ENCODE data around the gene AP2B1. TPM values are rescaled to one million over a fixed set of nuclear protein-coding genes. Genes with fewer than 3 reads are reported as not detected.
"Not testable (repeated sequence)": the region's sequence is repeated elsewhere in the genome, so short reads cannot be mapped to it uniquely, and the experiment has no call there.

Gene AP2B1
- total RNA-seq, 3 donors from 2014 or later, result 78.4 to 91.9 (median 88.5) TPM

GRCh38 chr17:35698800-35699199 lies 111.7 kb downstream of the AP2B1 start:
- TF ChIP-seq POLR2A (IDR thresholded peaks at IDR 0.05) (no peak), CTCF (IDR thresholded peaks at IDR 0.05) (no peak), POLR2AphosphoS5 (IDR thresholded peaks at IDR 0.05) (no peak)
- Histone ChIP-seq H3K36me3 (no peaks in the 10 kb centered on the region), H3K27ac (no peak overlapping the region), H3K4me1 (no peaks in the 10 kb centered on the region), H3K9me3 (no peaks in the 10 kb centered on the region), H3K4me3 (no peak overlapping the region), H3K27me3 (no peaks in the 10 kb centered on the region)
- intact Hi-C loops (cut with DNase I; ENCODE audit: low total_unique reads), result no loop called here
- no peak for DNase-seq (ENCODE audit: low spot score in 2 of 2)

GRCh38 chr17:35700150-35700549 lies 113.0 kb downstream of the AP2B1 start:
- no peak overlapping the region for H3K4me3 ChIP-seq
- TF ChIP-seq CTCF (IDR thresholded peaks at IDR 0.05) (no peak), POLR2AphosphoS5 (IDR thresholded peaks at IDR 0.05) (no peak), POLR2A (IDR thresholded peaks at IDR 0.05) (no peak)
- no peaks in the 10 kb centered on the region for H3K36me3 ChIP-seq
- intact Hi-C loops (cut with DNase I; ENCODE audit: low total_unique reads), result no loop called here
- no peak for DNase-seq (ENCODE audit: low spot score in 2 of 2)
- no peaks in the 10 kb centered on the region for H3K27me3 ChIP-seq
- no peaks in the 10 kb centered on the region for H3K4me1 ChIP-seq
- H3K27ac ChIP-seq, result no peak overlapping the region
- no peaks in the 10 kb centered on the region for H3K9me3 ChIP-seq

- H3K27me3 ChIP-seq, result no peaks in the 10 kb centered on the region
- TF ChIP-seq POLR2AphosphoS5 (IDR thresholded peaks at IDR 0.05) (no peak), POLR2A (IDR thresholded peaks at IDR 0.05) (no peak), CTCF (IDR thresholded peaks at IDR 0.05) (no peak)
- no peak overlapping the region for H3K27ac ChIP-seq
- DNase-seq (ENCODE audit: low spot score in 2 of 2), result no peak
- no peaks in the 10 kb centered on the region for H3K36me3 ChIP-seq
- intact Hi-C loops (cut with DNase I; ENCODE audit: low total_unique reads), result no loop called here
- H3K9me3 ChIP-seq, result no peaks in the 10 kb centered on the region
- H3K4me1 ChIP-seq, result no peaks in the 10 kb centered on the region
- H3K4me3 ChIP-seq, result no peak overlapping the region
These were observed 114.4 kb downstream of the AP2B1 start for GRCh38 chr17:35701491-35701890.

GRCh38 chr17:35703308-35703707 lies 116.2 kb downstream of the AP2B1 start:
- H3K4me3 ChIP-seq; intact Hi-C loops (cut with DNase I; ENCODE audit: low total_unique reads); H3K27ac ChIP-seq; H3K27me3 ChIP-seq; H3K4me1 ChIP-seq; H3K36me3 ChIP-seq; DNase-seq (ENCODE audit: low spot score in 2 of 2); H3K9me3 ChIP-seq: not testable (repeated sequence)

- no peaks in the 10 kb centered on the region for H3K36me3 ChIP-seq
- DNase-seq (ENCODE audit: low spot score in 2 of 2), result no peak
- intact Hi-C loops (cut with DNase I; ENCODE audit: low total_unique reads), result no loop called here
- H3K27ac ChIP-seq, result no peak overlapping the region
- H3K4me1 ChIP-seq, result no peaks in the 10 kb centered on the region
- no peaks in the 10 kb centered on the region for H3K9me3 ChIP-seq
- no peaks in the 10 kb centered on the region for H3K27me3 ChIP-seq
- no peak overlapping the region for H3K4me3 ChIP-seq
- TF ChIP-seq POLR2A (IDR thresholded peaks at IDR 0.05), result no peak
- no peak for TF ChIP-seq CTCF (IDR thresholded peaks at IDR 0.05)
- no peak for TF ChIP-seq POLR2AphosphoS5 (IDR thresholded peaks at IDR 0.05)
These were observed 118.1 kb downstream of the AP2B1 start for GRCh38 chr17:35705230-35705629.

GRCh38 chr17:35705705-35706104 lies 118.6 kb downstream of the AP2B1 start:
- Histone ChIP-seq H3K36me3 (no peaks in the 10 kb centered on the region), H3K9me3 (no peaks in the 10 kb centered on the region), H3K27ac (no peak overlapping the region), H3K4me3 (no peak overlapping the region), H3K27me3 (no peaks in the 10 kb centered on the region), H3K4me1 (no peaks in the 10 kb centered on the region)
- no peak for DNase-seq (ENCODE audit: low spot score in 2 of 2)
- intact Hi-C loops (cut with DNase I; ENCODE audit: low total_unique reads), result no loop called here
- TF ChIP-seq POLR2A (IDR thresholded peaks at IDR 0.05) (no peak), POLR2AphosphoS5 (IDR thresholded peaks at IDR 0.05) (no peak)
